HUES64 (cell line): ENCODE data around the gene DHPS.
A peak's percentile ranks its signal among the peaks of the same experiment; 100 is the strongest.

Experiments used
- H3K27ac ChIP-seq: 2 replicates; pipeline ENCODE4 v1.7.0; 2013; ENCODE audit warnings: low read depth, low read length, inconsistent platforms
- H3K27me3 ChIP-seq: 2 replicates; pipeline ENCODE4 v1.6.1; 2013; ENCODE audit warnings: mild to moderate bottlenecking, low read length; ENCODE audit not compliant: insufficient read depth
- H3K36me3 ChIP-seq: 2 replicates; pipeline ENCODE4 v1.6.1; 2013; ENCODE audit warnings: mild to moderate bottlenecking, low read length; ENCODE audit not compliant: insufficient read depth
- H3K4me1 ChIP-seq: 2 replicates; pipeline ENCODE4 v1.6.1; 2013; ENCODE audit warnings: mild to moderate bottlenecking, low read length, moderate library complexity; ENCODE audit not compliant: insufficient read depth
- H3K4me3 ChIP-seq: 2 replicates; pipeline ENCODE4 v1.5.1; 2013; ENCODE audit warnings: mild to moderate bottlenecking, low read length, moderate library complexity
- H3K9ac ChIP-seq: 2 replicates; pipeline ENCODE4 v1.6.1; 2013; ENCODE audit warnings: mild to moderate bottlenecking, low read depth, low read length
- H3K9me3 ChIP-seq: 2 replicates; pipeline ENCODE4 v1.6.1; 2013; ENCODE audit warnings: low read depth, low read length; ENCODE audit not compliant: insufficient read depth
- WGBS: fragments of 150-250, 120-280 bp; methylation state at CpG from one replicate; pipeline ENCODE4 v1.1.7; 2013; ENCODE audit warnings: missing lambda C conversion rate; 5-methylcytosine and 5-hydroxymethylcytosine counted together

DHPS gene

DNA sequence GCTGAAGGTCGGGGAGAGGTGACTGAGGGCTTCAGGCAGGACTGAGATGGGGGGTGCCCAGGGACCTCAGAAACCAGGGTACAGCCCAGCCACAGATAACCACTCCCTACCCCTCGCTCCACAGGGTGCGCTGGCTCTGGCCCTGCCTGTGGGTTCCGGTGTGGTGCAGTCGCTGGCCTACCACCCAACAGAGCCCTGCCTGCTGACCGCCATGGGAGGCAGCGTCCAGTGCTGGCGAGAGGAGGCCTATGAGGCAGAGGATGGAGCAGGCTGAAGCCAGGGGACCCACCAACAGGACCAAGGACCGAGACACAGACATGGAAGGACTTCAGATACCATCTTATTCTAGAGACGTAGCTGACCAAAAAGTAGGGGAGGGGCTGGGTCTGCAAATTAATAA lies 6.3 kb downstream of the DHPS start:
- H3K36me3 ChIP-seq: peaks cover 81% of the 10 kb centered on the region
- no peak overlapping the region for H3K4me3 ChIP-seq
- no peak overlapping the region for H3K9ac ChIP-seq
- H3K9me3 ChIP-seq: no peaks in the 10 kb centered on the region
- H3K4me1 ChIP-seq: no peaks in the 10 kb centered on the region; the same call in 1 of the 2 replicates
- no peak overlapping the region for H3K27ac ChIP-seq
- H3K27me3 ChIP-seq: no peaks in the 10 kb centered on the region
- 95% methylated on average over 10 of the region's 10 CpGs for WGBS

DNA sequence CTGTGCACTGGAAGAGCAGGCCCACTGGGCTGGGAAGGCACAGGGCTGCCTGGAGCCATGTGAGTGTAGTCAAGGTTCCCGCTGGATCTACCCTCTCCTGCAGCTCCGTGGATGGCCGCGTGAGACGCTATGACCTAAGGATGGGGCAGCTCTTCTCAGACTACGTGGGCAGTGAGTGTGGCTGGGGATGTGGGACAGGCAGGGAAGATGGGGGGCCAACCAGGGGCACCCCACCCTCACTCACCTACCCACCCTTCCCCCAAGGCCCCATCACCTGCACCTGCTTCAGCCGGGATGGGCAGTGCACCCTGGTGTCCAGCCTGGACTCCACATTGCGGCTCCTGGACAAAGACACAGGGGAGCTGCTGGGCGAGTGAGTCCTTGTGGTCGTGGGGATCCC lies 8.9 kb downstream of the DHPS start:
- no peak overlapping the region for H3K9ac ChIP-seq
- no peaks in the 10 kb centered on the region for H3K27me3 ChIP-seq
- H3K27ac ChIP-seq: no peak overlapping the region
- H3K36me3 ChIP-seq: peaks cover 61% of the 10 kb centered on the region
- no peaks in the 10 kb centered on the region for H3K9me3 ChIP-seq
- 97% methylated on average over 10 of the region's 10 CpGs for WGBS
- no peaks in the 10 kb centered on the region; the same call in 1 of the 2 replicates for H3K4me1 ChIP-seq
- H3K4me3 ChIP-seq: no peak overlapping the region

- Histone ChIP-seq H3K36me3 (peaks cover 38% of the 10 kb centered on the region), H3K4me1 (no peaks in the 10 kb centered on the region; the same call in 1 of the 2 replicates), H3K27me3 (no peaks in the 10 kb centered on the region), H3K9ac (peak overlapping the region; percentile 92), H3K27ac (peak overlapping the region; percentile 98), H3K4me3 (peak overlapping the region; percentile 76), H3K9me3 (no peaks in the 10 kb centered on the region)
- WGBS: 56% methylated on average over 26 of the region's 26 CpGs
Observed at GRCh38 chr19:12670159-12670928, 11.3 kb downstream of the DHPS start.

DNA sequence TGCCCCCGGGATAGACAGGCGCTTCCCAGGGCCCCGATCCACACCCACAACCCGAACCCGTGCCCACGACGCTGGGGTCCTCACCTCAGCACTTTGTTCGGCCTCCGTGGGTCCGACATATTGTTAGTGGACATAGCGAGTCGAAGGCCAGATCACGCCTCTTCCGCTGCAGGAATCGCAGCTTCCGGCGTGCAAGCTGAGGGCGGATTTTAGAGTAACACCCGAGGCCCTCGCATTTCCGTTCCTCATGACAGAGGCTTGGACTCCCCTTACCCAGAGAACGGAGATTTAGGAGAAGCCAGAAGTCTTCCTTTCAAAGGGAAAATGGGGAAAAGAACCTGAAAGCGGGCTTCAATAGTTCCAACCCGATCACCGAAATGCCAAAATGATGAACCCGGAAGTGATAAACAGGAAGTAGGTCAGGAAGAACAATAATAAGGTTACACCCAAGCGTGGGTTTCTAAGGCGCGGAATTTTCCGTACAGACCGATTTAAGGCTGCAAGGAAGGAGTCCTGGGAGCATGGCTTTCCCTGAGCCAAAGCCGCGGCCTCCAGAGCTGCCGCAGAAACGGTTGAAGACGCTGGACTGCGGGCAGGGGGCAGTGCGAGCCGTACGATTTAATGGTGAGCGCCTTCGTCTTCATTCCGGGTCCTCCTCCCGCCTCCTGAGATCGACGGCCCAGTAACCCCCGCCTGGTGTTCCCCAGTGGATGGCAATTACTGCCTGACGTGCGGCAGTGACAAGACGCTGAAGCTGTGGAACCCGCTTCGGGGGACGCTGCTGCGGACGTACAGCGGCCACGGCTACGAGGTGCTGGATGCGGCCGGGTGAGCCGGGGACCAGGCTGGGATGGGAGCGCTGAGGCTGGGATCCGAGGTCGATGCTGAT lies 12.2 kb downstream of the DHPS start:
- H3K9me3 ChIP-seq: no peaks in the 10 kb centered on the region
- H3K27me3 ChIP-seq: no peaks in the 10 kb centered on the region
- peak overlapping the region; percentile 98 for H3K27ac ChIP-seq
- H3K4me3 ChIP-seq: peak overlapping the region; percentile 76
- H3K4me1 ChIP-seq: no peaks in the 10 kb centered on the region; the same call in 1 of the 2 replicates
- H3K36me3 ChIP-seq: peaks cover 34% of the 10 kb centered on the region
- peak overlapping the region; percentile 92 for H3K9ac ChIP-seq
- WGBS: 1% methylated on average over 64 of the region's 64 CpGs

DNA sequence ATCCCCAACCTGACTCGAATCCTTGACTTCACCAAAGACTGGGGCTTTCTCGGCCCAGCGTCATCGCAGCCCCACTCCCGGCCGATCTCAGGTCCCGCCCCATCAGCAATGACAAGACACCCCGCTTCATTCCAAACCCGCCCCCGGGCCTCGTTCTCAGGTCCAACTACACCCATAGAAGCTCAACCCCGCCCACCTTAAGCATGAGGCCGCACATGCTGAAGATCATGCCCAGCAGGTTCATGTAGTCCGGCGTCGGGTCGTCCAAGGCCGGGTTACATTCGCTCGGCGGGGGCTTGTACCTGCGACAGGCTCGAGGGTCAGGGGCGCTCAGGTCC lies 12.8 kb downstream of the DHPS start:
- no peaks in the 10 kb centered on the region; the same call in 1 of the 2 replicates for H3K4me1 ChIP-seq
- peak overlapping the region; percentile 92 for H3K9ac ChIP-seq
- H3K27ac ChIP-seq: peak overlapping the region; percentile 98
- peaks cover 28% of the 10 kb centered on the region for H3K36me3 ChIP-seq
- no peaks in the 10 kb centered on the region for H3K27me3 ChIP-seq
- H3K9me3 ChIP-seq: no peaks in the 10 kb centered on the region
- peak overlapping the region; percentile 76 for H3K4me3 ChIP-seq
- 2% methylated on average over 24 of the region's 24 CpGs for WGBS

DNA sequence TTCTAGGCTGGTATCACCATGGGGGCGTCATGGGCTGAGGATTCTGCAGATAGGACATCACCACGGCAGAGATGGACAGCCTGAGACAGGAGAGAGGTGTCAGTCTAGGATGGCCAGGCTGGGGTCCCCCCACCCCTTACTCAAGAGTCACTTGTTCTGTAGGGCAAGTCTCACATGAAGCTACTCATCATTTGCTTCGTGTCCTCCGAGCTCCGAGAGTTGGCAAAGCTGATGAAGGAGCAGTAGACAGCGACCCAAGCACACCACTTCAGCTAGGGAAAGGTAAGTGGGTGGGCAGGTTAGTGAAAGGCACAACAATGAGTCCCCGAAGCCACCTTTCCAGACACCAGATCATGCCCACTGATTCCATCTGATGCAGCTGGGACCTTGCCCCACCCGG lies 13.3 kb downstream of the DHPS start:
- 86% methylated on average over 8 of the region's 8 CpGs for whole genome bisulfite sequencing
- Histone ChIP-seq H3K36me3 (peaks cover 28% of the 10 kb centered on the region), H3K4me1 (no peaks in the 10 kb centered on the region; the same call in 1 of the 2 replicates), H3K4me3 (peak overlapping the region; percentile 76), H3K9ac (peak overlapping the region; percentile 92; the same call in 1 of the 2 replicates), H3K27ac (no peak overlapping the region), H3K9me3 (no peaks in the 10 kb centered on the region), H3K27me3 (no peaks in the 10 kb centered on the region)

GRCh38 chr19:12667731-12668302 lies 13.9 kb downstream of the DHPS start:
- Histone ChIP-seq H3K4me1 (no peaks in the 10 kb centered on the region; the same call in 1 of the 2 replicates), H3K9ac (no peak overlapping the region), H3K27ac (no peak overlapping the region), H3K36me3 (peaks cover 27% of the 10 kb centered on the region), H3K4me3 (peak overlapping the region; percentile 76; the same call in 1 of the 2 replicates), H3K27me3 (no peaks in the 10 kb centered on the region), H3K9me3 (no peaks in the 10 kb centered on the region)
- 92% methylated on average over 3 of the region's 4 CpGs for WGBS

DNA sequence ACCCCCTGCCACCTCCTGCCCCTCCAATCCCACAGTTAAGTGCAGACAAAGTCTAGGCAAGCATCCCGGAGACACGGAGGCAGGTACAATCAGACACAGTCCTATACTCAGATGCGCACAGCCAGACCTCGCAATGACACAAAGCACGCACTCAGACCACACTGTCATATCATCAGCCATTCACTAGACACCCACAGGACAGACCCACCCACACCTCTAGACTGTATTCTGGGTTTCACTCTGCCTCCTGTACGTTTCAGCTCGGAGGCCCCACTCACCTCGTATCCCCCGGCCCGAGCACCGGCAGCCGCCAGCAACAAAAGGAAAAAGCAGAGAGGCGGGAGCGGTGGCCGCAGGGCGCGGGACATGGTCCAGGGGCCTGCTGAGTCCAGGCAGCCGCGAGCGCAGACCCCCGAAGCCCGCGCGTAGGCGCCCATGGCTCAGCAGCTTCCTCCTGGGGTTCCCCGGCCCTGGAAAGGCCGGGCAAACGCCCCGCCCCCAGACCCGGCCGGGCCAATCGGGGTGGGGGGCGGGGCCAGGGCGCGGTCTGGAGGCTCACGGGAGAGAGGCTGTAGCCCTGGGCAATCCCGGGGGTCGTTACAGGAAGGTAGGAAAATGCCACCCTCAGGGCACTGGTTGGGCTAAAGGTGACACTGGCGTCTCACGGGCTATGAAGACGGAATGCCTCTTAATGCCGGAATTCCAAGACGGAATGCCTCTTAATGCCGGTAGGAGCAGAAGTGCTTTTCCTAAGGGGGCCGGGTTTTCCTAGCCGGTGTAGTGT lies 15.2 kb downstream of the DHPS start, which contains the start of the genes MAN2B1 and WDR83:
Gene MAN2B1, minus strand, starts transcription at position 478 of the 784 bp plus-strand sequence. Its CDS starts 41 bp downstream, at position 437.
Gene WDR83, plus strand, starts transcription at position 543 of the 784 bp plus-strand sequence. CDS start 2,984 bp downstream, outside the sequence.
- Histone ChIP-seq H3K4me1 (no peaks in the 10 kb centered on the region; the same call in 1 of the 2 replicates), H3K4me3 (peak within 1 kb of the TSS; percentile 88), H3K36me3 (peaks cover 28% of the 10 kb centered on the region), H3K27me3 (no peaks in the 10 kb centered on the region), H3K27ac (peak within 1 kb of the TSS; percentile 51; the same call in 1 of the 2 replicates), H3K9me3 (no peaks in the 10 kb centered on the region), H3K9ac (peak within 1 kb of the TSS; percentile 88)
- WGBS: 4% methylated on average over 46 of the region's 46 CpGs

GRCh38 chr19:12665671-12666264 lies 15.9 kb downstream of the DHPS start:
- 82% methylated on average over 11 of the region's 12 CpGs for WGBS
- H3K27ac ChIP-seq: no peak overlapping the region
- peaks cover 35% of the 10 kb centered on the region for H3K36me3 ChIP-seq
- H3K27me3 ChIP-seq: no peaks in the 10 kb centered on the region
- no peaks in the 10 kb centered on the region; the same call in 1 of the 2 replicates for H3K4me1 ChIP-seq
- peak overlapping the region; percentile 88 for H3K4me3 ChIP-seq
- H3K9ac ChIP-seq: peak overlapping the region; percentile 88; the same call in 1 of the 2 replicates
- no peaks in the 10 kb centered on the region for H3K9me3 ChIP-seq

DNA sequence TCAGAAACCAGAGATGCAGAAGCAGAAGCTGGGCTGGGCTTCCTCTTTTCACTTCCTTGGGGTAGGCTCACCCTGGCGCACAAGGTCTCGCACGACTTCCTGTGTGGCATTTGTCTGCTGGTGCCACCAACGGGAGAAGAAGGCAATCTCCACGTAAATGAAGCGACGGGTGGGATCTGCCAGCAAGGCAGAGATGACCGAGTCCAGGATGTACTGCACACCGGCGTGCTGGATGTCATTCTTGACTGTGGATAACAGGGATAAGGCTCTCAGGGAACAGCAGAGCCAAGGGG lies 16.5 kb downstream of the DHPS start:
- H3K4me1 ChIP-seq: no peaks in the 10 kb centered on the region; the same call in 1 of the 2 replicates
- no peaks in the 10 kb centered on the region for H3K9me3 ChIP-seq
- 97% methylated on average over 10 of the region's 10 CpGs for WGBS
- H3K36me3 ChIP-seq: peaks cover 38% of the 10 kb centered on the region
- no peak overlapping the region for H3K9ac ChIP-seq
- H3K4me3 ChIP-seq: no peak overlapping the region
- H3K27me3 ChIP-seq: no peaks in the 10 kb centered on the region
- no peak overlapping the region for H3K27ac ChIP-seq
